Islet precursor cell (in vitro differentiated cells): ENCODE results near the gene TMOD1.

Experiments used
- DNase-seq: peaks from one replicate; pipeline ENCODE4 v3.0.0-alpha.2; 2018

Gene TMOD1

DNA sequence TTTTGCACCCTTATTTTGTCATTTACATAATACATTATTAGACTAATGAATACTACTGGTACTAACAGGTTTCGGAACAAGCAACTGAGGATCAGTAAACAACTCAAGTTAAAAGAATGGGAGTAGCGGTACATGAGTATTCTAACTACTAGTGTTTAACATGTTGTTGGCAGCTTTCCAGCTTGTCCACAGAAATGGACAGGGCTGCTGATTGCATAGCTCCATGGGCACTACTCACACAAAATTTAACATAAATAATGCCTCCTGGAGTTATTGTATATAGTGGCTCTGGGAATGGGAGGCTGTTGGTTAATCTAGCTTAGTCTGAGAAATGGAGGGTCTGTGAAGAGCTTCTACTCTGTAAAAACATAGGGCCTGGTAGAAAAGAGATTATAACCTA is 138.9 kb downstream of the TMOD1 start:
- DNase-seq = no peak

DNA sequence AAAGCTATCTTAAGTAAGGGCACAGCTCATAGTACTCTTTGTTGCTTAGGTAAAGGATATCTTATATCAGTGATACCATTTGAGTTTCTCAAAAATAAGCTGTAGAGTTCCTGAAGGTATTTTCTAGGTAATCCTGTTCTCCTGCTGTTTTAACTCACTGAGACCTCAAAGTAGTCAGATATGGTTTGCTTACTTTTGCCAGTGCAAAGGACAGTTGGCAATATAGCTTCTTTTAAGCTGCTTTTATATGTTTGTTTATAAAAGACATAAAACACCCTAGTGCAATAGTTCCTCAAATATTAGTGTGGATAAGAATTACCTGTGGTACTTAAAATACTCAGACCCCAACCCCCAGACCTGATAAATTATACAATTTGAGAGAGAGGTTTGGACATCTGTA is 144.3 kb downstream of the TMOD1 start:
- DNase-seq = no peak

DNA sequence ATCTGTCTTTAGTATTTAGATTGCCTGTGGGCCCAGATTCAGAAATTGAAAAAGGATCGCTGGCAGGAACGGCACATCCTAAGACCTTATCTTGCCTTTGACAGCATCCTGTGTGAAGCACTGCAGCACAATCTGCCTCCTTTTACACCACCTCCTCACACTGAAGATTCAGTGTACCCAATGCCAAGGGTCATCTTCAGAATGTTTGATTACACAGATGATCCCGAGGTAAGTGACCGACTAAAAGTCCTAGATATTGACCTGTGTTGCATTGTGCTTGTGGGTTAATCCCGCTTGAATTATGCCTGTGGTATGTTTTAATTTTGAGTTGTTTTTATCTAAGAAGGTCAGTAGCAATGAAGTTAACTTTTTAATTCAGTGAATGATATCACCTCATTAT is 146.5 kb downstream of the TMOD1 start:
- no peak for DNase-seq
